HG02884 (cell line): Measurements from ENCODE around the gene RBBP8NL.
"Not testable (repeated sequence)": the region's sequence is repeated elsewhere in the genome, so short reads cannot be mapped to it uniquely, and the experiment has no call there.

ENCODE experiments used
- ATAC-seq: cut with Tn5 transposase; IDR thresholded peaks from one replicate; pipeline ENCODE4 v1.9.1; 2021; ENCODE audit warnings: mild to moderate bottlenecking, moderate library complexity; ENCODE audit not compliant: unreplicated experiment

RBBP8NL gene

GRCh38 chr20:62377615-62378178, 49.6 kb downstream of the RBBP8NL start:
- no peak for ATAC-seq

- no peak for ATAC-seq
Observed at GRCh38 chr20:62377064-62377461, 50.3 kb downstream of the RBBP8NL start.

GRCh38 chr20:62376112-62377063, 51.0 kb downstream of the RBBP8NL start:
- ATAC-seq = no peak

- ATAC-seq = no peak
Observed at GRCh38 chr20:62374331-62375152, 52.8 kb downstream of the RBBP8NL start.

- not testable (repeated sequence) for ATAC-seq
Observed at GRCh38 chr20:62373631-62374179, 53.6 kb downstream of the RBBP8NL start.

- no peak for ATAC-seq
Observed at GRCh38 chr20:62372042-62372993, 55.0 kb downstream of the RBBP8NL start.

GRCh38 chr20:62371588-62372041, 55.7 kb downstream of the RBBP8NL start:
- no peak for ATAC-seq

- no peak for ATAC-seq
Observed at GRCh38 chr20:62370807-62371587, 56.3 kb downstream of the RBBP8NL start.

- ATAC-seq = no peak
Observed at GRCh38 chr20:62370115-62370806, 57.1 kb downstream of the RBBP8NL start.

- ATAC-seq = no peak
Observed at GRCh38 chr20:62369815-62370114, 57.6 kb downstream of the RBBP8NL start.

- no peak for ATAC-seq
Observed at GRCh38 chr20:62368976-62369814, 58.1 kb downstream of the RBBP8NL start.

- ATAC-seq = no peak
Observed at GRCh38 chr20:62368392-62368975, 58.9 kb downstream of the RBBP8NL start.

- ATAC-seq = no peak
Observed at GRCh38 chr20:62367633-62368391, 59.5 kb downstream of the RBBP8NL start.

- ATAC-seq = no peak
Observed at GRCh38 chr20:62367136-62367632, 60.2 kb downstream of the RBBP8NL start, which contains the start of gene LAMA5. Gene LAMA5 (minus strand): TSS chr20:62367312. CDS start chr20:62367245, 67 bp downstream.

GRCh38 chr20:62366370-62367135, 60.8 kb downstream of the RBBP8NL start:
- ATAC-seq = no peak
